Endodermal cell (in vitro differentiated cells): ENCODE measurements around the gene LSAMP. TPM values are rescaled to one million over a fixed set of nuclear protein-coding genes. Genes with fewer than 3 reads are reported as not detected.
"Not testable (repeated sequence)": the region's sequence is repeated elsewhere in the genome, so short reads cannot be mapped to it uniquely, and the experiment has no call there.

Experiments used
- DNase-seq: peaks from one replicate; pipeline ENCODE4 v3.0.0-alpha.2; 2017
- H3K27ac ChIP-seq: 2 replicates; pipeline ENCODE4 v1.5.1; 2013; ENCODE audit warnings: mild to moderate bottlenecking, low read depth, low read length, moderate library complexity
- H3K27me3 ChIP-seq: 2 replicates; pipeline ENCODE4 v1.6.1; 2013; ENCODE audit warnings: mild to moderate bottlenecking, low read length, moderate library complexity; ENCODE audit not compliant: insufficient read depth, control insufficient read depth, poor library complexity, severe bottlenecking
- H3K36me3 ChIP-seq: 2 replicates; pipeline ENCODE4 v1.7.0; 2013; ENCODE audit warnings: mild to moderate bottlenecking, low read length, moderate library complexity; ENCODE audit not compliant: control insufficient read depth, insufficient read depth
- H3K4me1 ChIP-seq: one replicate; pipeline ENCODE4 v1.7.0; 2013; ENCODE audit warnings: low read length; ENCODE audit not compliant: control insufficient read depth, insufficient read depth
- H3K4me3 ChIP-seq: 2 replicates; pipeline ENCODE4 v1.5.1; 2013; ENCODE audit warnings: mild to moderate bottlenecking, low read length, moderate library complexity
- H3K9ac ChIP-seq: 2 replicates; pipeline ENCODE4 v1.6.1; 2013; ENCODE audit warnings: mild to moderate bottlenecking, low read length, moderate library complexity; ENCODE audit not compliant: poor library complexity, severe bottlenecking; ENCODE audit errors: extremely low read depth
- H3K9me3 ChIP-seq: 2 replicates; pipeline ENCODE4 v1.6.1; 2013; ENCODE audit warnings: mild to moderate bottlenecking, low read length, moderate library complexity; ENCODE audit not compliant: control insufficient read depth
- H3K27ac Mint-ChIP-seq: 2 replicates; pipeline ENCODE4 v1.8.0; 2020; ENCODE audit warnings: mixed read lengths
- H3K27me3 Mint-ChIP-seq: 2 replicates; pipeline ENCODE4 v1.8.0; 2021; ENCODE audit warnings: mild to moderate bottlenecking, mixed read lengths; ENCODE audit not compliant: insufficient read depth
- H3K36me3 Mint-ChIP-seq: 2 replicates; pipeline ENCODE4 v1.8.0; 2020; ENCODE audit warnings: low read depth, mixed read lengths
- H3K4me1 Mint-ChIP-seq: 2 replicates; pipeline ENCODE4 v1.8.0; 2020; ENCODE audit warnings: mixed read lengths
- H3K4me3 Mint-ChIP-seq: 2 replicates; pipeline ENCODE4 v1.8.0; 2020; ENCODE audit warnings: mild to moderate bottlenecking, moderate library complexity, mixed read lengths
- H3K9me3 Mint-ChIP-seq: 2 replicates; pipeline ENCODE4 v1.8.0; 2020; ENCODE audit warnings: mild to moderate bottlenecking, mixed read lengths
- WGBS, 2 experiments: methylation state at CpG; one replicate each; pipeline versions ENCODE4 v1.1.5 to v1.1.7; 2013; ENCODE audit warnings: missing lambda C conversion rate in 2 of 2, mixed read lengths in 1 of 2; ENCODE audit not compliant: insufficient coverage in 1 of 2, insufficient read length in 1 of 2; 5-methylcytosine and 5-hydroxymethylcytosine counted together
- total RNA-seq, 2 donors: library from RNA; stranded (reverse); fragmentation: NEBNext Ultra II Directional in 1 of 2; extraction: Animal tissue kit (Norgen Biotek cat#: 25700) in 1 of 2; gene quantifications; 2 replicates in 1 of 2; 3 replicates in 1 of 2; pipeline ENCODE4 v1.2.1, GENCODE V29; 2021
- TF ChIP-seq, protein P1 (sequence below): fragments of 200-600 bp; sonication (generic); conservative IDR thresholded peaks from 2 replicates; pipeline ENCODE4 v1.5.0; 2021; ENCODE audit warnings: antibody characterized with exemption, mild to moderate bottlenecking

The LSAMP gene
- total RNA-seq, 2 donors from 2014 or later, result 4.4 to 10.2 TPM

GRCh38 chr3:116078561-116078960 lies 366.7 kb downstream of the LSAMP start:
- TF ChIP-seq, protein P1, sequence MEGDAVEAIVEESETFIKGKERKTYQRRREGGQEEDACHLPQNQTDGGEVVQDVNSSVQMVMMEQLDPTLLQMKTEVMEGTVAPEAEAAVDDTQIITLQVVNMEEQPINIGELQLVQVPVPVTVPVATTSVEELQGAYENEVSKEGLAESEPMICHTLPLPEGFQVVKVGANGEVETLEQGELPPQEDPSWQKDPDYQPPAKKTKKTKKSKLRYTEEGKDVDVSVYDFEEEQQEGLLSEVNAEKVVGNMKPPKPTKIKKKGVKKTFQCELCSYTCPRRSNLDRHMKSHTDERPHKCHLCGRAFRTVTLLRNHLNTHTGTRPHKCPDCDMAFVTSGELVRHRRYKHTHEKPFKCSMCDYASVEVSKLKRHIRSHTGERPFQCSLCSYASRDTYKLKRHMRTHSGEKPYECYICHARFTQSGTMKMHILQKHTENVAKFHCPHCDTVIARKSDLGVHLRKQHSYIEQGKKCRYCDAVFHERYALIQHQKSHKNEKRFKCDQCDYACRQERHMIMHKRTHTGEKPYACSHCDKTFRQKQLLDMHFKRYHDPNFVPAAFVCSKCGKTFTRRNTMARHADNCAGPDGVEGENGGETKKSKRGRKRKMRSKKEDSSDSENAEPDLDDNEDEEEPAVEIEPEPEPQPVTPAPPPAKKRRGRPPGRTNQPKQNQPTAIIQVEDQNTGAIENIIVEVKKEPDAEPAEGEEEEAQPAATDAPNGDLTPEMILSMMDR, result no peak

GRCh38 chr3:116077557-116077956 lies 367.7 kb downstream of the LSAMP start:
- peaks cover 2% of the 10 kb centered on the region for H3K4me1 Mint-ChIP-seq
- WGBS, 2 experiments, result 92 to 96% methylated on average over 2 of the region's 2 CpGs
- TF ChIP-seq, protein P1, result no peak
- no peak overlapping the region for H3K4me3 Mint-ChIP-seq
- no peak overlapping the region for H3K27ac ChIP-seq
- H3K4me1 ChIP-seq, result no peaks in the 10 kb centered on the region
- no peaks in the 10 kb centered on the region for H3K36me3 ChIP-seq
- DNase-seq, result no peak
- no peak overlapping the region for H3K4me3 ChIP-seq
- no peak overlapping the region for H3K9ac ChIP-seq
- H3K27me3 Mint-ChIP-seq, result no peaks in the 10 kb centered on the region
- H3K27me3 ChIP-seq, result no peaks in the 10 kb centered on the region
- no peaks in the 10 kb centered on the region for H3K9me3 Mint-ChIP-seq
- H3K27ac Mint-ChIP-seq, result no peak overlapping the region
- peaks cover 2% of the 10 kb centered on the region for H3K36me3 Mint-ChIP-seq
- peaks cover 8% of the 10 kb centered on the region for H3K9me3 ChIP-seq

More at GRCh38 chr3:116078561-116078960, 366.7 kb downstream of the LSAMP start:
- Mint-ChIP-seq H3K4me3 (no peak overlapping the region), H3K36me3 (peaks cover 3% of the 10 kb centered on the region), H3K27me3 (no peaks in the 10 kb centered on the region), H3K9me3 (no peaks in the 10 kb centered on the region), H3K4me1 (peaks cover 6% of the 10 kb centered on the region), H3K27ac (no peak overlapping the region)
- no peaks in the 10 kb centered on the region for H3K36me3 ChIP-seq
- no peaks in the 10 kb centered on the region for H3K4me1 ChIP-seq
- H3K27ac ChIP-seq, result no peak overlapping the region
- no peak for DNase-seq
- no peak overlapping the region for H3K4me3 ChIP-seq
- H3K27me3 ChIP-seq, result no peaks in the 10 kb centered on the region
- H3K9me3 ChIP-seq, result peaks cover 9% of the 10 kb centered on the region
- H3K9ac ChIP-seq, result no peak overlapping the region
- WGBS, 2 experiments, result 95 to 100% methylated on average over 3 to 6 of the region's 7 CpGs

DNA sequence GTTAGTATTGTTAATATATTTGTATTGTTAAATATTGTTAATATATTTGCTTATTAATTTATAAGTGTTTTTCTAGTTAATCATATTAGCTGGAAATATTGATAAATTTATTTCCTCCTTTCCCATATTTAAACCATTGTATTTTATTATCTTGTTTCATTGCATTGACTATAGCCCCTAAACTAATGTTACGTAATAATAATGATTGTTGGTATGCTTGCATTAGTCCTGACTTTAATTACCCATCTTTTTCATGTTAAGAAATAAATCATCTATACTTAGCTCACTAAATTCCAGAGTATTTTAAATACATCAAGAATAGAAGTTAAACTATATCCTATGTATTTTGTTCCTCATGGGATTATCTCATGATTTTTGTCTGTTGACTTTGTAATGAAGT lies 368.2 kb downstream of the LSAMP start:
- Histone ChIP-seq H3K36me3 (no peaks in the 10 kb centered on the region), H3K9ac (no peak overlapping the region), H3K27me3 (no peaks in the 10 kb centered on the region), H3K9me3 (peaks cover 3% of the 10 kb centered on the region), H3K27ac (no peak overlapping the region), H3K4me1 (no peaks in the 10 kb centered on the region), H3K4me3 (no peak overlapping the region)
- Mint-ChIP-seq H3K36me3 (no peaks in the 10 kb centered on the region), H3K4me3 (no peak overlapping the region), H3K27me3 (no peaks in the 10 kb centered on the region), H3K4me1 (peaks cover 2% of the 10 kb centered on the region), H3K27ac (no peak overlapping the region), H3K9me3 (no peaks in the 10 kb centered on the region)
- no CpG with 5 or more reads among the region's 1 CpG for WGBS, 2 experiments
- DNase-seq, result no peak
- TF ChIP-seq, protein P1, result no peak

- 94 to 95% methylated on average over 4 to 8 of the region's 8 CpGs for WGBS, 2 experiments
- not testable (repeated sequence) for H3K27me3 ChIP-seq, H3K36me3 Mint-ChIP-seq, H3K27me3 Mint-ChIP-seq, H3K36me3 ChIP-seq, H3K9ac ChIP-seq, H3K9me3 Mint-ChIP-seq, DNase-seq, H3K4me3 ChIP-seq, H3K4me1 ChIP-seq, H3K27ac Mint-ChIP-seq, H3K4me1 Mint-ChIP-seq, H3K9me3 ChIP-seq, H3K4me3 Mint-ChIP-seq, H3K27ac ChIP-seq
Measured at GRCh38 chr3:116070516-116071278, 374.6 kb downstream of the LSAMP start.
